ENCODE measurements around the gene RUFY4.

DNA sequence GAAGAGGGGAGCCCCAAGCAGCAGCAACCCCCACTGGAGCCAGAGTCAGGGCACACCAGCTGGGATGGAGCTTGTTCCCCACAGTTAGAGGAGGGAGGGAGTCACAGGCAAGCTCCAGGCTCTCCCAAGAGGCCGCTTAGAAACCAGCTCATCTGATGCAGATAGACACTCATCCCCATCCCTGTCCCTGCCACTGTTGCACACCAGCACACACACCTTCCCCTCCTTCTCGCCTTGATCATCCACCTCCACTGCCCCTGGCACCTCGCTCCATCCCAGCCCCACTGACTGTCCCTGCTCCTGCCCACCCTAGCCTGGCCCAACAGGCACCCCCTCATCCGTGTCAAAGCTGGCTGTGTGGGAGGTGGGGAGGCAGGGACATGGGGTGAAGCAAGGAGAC is 1.5 kb upstream of the RUFY4 start:
- TF ChIP-seq, protein P1, sequence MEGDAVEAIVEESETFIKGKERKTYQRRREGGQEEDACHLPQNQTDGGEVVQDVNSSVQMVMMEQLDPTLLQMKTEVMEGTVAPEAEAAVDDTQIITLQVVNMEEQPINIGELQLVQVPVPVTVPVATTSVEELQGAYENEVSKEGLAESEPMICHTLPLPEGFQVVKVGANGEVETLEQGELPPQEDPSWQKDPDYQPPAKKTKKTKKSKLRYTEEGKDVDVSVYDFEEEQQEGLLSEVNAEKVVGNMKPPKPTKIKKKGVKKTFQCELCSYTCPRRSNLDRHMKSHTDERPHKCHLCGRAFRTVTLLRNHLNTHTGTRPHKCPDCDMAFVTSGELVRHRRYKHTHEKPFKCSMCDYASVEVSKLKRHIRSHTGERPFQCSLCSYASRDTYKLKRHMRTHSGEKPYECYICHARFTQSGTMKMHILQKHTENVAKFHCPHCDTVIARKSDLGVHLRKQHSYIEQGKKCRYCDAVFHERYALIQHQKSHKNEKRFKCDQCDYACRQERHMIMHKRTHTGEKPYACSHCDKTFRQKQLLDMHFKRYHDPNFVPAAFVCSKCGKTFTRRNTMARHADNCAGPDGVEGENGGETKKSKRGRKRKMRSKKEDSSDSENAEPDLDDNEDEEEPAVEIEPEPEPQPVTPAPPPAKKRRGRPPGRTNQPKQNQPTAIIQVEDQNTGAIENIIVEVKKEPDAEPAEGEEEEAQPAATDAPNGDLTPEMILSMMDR (CRISPR knock-in tag; IDR thresholded peaks at IDR 0.05): no peak
- no peak for TF ChIP-seq HDAC6 (IDR thresholded peaks at IDR 0.05; ENCODE audit: low read depth, low read length)
